HG03280 (cell line): ENCODE data around the gene KCND3.

Experiments
- ATAC-seq: cut with Tn5 transposase; IDR thresholded peaks from one replicate; pipeline ENCODE4 v1.9.1; 2021; ENCODE audit warnings: mild to moderate bottlenecking, moderate library complexity; ENCODE audit not compliant: unreplicated experiment

KCND3 gene

DNA sequence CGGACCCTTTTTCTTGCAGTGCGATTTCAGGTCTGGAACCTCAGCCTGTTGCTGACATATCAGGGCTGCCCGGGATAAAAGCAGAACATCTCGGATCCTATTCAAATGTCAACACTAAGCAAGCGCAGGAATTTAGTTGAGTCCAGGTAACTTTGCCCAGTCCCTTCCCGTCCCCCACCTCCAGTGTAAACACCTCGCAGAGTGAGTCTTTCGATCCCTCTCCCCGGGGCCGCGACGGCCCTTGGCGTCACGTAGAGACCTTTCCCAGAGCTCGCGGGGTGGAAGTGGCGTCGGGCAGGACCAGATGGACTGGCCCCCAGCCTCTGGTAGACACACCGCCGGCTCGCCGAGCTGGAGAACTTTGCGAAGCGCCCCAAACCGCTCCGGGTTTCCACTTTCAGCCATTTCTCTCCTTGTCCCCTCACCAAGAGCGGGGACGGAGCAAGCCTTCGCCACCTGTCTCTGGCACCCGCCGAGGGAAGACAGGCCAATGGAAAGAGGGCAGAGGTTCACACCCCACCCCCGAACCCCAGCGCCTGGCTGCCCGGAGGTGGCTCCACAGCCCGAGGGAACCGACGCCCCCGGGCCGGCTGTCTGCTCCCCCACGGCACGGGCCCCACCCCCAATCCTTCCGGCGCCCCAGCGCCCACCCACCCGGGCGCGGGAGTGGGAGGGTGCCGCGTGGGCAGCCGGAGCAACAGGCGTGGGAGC lies 570 bp downstream of the KCND3 start:
- ATAC-seq: no peak

DNA sequence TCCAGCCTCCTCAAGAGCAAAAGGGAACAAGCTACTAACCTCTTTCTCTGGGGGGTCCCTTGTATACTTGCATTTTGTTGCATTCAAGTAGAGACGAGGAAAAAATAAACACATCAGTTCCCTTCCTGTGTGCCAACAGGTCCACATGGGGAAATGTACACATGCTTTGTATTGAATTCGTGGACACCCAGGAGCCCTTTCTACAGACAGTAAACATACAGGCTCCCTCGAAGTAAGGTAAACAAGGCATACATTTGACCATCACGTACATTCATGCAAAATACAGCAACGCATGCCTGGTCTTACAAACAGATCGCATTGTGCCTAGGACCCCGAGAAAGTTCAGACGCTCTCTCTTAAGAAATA lies 1.1 kb downstream of the KCND3 start:
- no peak for ATAC-seq

DNA sequence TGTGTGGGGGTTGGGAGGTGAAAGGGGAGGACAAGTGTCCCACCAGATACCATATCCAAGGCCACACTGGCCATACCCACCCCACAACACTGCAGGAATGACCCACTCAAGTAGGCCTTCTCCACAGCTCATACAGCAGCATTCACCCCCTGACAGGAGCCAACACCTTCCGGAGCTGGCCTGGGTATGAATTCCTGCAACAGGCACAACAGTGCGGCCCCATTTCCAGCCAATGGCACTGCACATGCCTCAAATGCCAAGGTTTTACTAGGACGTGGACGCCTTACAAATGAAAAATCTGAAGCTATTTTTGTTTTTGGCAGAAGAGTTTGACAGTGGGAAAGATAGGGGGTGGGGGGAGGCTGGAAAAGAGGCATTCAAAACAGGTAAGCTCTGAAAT lies 2.0 kb downstream of the KCND3 start:
- no peak for ATAC-seq

DNA sequence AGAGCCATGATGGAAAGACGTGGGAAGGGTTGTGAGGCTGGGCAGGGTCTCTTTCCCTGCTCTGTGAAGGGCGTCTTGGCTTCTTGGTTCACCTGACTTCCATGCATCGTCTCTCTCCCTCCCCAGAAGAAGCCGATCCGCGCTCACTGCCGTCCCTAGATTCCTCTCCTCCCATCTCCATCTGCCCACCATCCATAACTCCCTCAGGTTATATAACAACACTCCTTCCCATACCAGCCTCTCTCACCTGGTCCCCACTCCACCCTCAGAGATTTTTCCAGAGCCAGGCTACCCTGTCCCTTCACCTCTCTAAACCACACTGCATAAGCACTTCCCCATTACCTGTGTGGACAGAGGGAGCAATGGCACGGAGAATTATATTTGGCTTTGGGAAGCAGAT lies 6.0 kb downstream of the KCND3 start:
- no peak for ATAC-seq

DNA sequence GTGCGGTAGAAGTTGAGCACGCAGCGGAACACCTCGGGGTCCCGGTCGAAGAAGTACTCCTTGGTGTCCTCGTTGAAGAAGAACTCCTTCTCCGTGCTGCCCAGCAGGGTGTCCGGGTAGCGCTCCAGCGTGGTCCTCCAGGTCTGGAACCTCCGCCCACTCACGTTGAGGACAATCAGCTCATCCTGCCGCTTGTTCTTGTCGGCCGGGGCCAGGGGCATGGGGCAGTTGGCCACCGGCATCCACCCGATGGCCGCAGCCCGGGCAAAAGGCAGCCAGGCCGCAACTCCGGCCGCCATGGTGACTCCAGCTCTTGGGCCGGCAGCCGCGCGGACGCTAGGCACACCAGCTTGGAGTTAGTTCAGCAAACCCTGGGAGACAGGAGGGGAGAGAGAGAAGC lies 7.0 kb downstream of the KCND3 start:
- ATAC-seq: no peak

DNA sequence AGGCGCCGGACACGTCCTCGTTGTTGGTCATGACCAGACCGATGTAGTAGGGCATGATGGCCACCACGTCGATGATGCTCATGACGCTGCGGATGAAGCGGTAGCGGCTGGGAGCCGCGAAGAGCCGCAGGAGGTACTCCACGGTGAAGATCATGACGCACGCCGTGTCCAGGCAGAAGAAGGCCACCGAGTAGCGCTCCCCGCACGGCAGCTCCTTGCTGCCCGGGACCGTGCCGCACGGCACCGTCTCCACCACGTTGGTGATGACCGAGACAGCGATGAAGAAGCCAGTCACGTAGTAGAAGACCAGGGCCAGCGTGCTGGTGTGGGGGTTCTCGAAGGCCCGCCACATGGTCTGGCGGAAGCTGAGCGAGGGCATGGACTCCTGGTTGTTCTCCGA lies 7.6 kb downstream of the KCND3 start:
- no peak for ATAC-seq

DNA sequence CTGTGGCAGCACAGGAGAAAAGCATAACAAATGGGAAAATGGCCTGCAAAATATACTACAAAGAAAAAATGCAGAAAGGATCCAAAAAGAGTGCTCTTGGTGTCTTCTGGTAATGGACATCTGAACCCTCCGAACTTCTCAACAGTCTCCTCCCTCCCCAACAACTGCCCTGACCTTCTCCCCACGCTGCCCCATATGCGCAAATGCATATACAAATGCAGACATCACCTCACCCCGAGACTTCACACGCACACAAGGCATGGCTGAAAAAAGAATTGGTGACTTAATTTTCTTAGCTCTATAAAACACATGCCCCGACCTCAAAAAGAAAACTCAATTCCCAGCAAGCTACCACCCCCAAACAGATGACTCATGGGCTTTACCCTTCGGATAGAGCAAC lies 8.4 kb downstream of the KCND3 start:
- no peak for ATAC-seq

DNA sequence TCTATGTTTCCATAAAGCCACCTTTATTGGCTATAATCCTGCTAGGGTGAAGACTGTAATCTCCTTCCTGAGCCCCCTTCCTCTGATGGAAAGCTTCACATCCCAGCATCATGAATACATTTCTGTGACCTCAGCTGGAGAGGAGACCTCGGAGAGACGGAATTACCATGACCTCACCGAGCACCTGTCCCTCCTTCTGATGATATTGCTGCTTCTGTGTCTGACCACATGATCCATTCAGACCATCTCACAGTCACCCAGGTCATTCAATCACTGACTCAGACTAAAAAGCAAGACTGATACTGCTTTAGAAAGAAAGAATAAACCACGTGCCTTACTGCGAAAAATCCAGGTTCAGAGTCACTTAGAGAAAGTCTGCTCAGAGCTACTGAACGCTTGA lies 8.8 kb downstream of the KCND3 start:
- ATAC-seq: no peak

DNA sequence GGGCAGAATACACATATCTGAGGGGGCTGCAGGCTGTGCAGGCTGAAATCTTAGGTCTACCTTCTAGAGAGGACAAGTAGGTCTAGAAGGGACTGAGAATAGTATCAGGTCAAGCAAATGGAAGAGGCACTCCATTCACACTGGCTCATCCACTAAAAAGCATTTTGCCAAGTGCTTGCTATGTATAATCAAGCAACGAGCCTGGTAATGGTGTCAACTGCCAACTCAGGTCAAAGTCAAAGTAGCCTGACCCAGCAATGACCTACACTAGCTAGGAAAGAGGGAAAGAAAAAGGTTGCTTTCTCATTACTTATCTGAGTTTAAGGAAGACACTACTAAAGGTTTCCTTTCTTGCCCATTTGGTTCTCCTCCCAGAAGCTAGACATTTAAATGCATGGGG lies 10.8 kb downstream of the KCND3 start:
- ATAC-seq: no peak

DNA sequence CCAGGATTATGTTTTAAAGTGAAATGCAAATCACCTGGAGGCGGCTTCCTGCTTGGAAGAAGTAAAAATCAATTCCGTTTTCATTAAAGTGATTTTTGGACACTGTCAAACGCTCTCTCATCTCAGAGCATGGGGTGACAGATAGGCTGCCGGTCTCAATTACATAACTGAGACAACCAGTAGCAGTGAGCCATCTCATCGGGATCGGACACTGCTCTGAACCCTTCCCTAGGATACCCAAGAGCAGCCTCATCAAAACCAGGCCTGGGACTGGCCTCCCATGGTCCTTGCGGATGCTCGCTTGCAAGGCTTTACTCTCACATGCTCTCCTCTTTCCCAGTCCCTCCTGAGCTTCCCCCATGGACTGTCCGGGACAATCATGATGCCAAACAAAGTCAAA lies 12.1 kb downstream of the KCND3 start:
- no peak for ATAC-seq

DNA sequence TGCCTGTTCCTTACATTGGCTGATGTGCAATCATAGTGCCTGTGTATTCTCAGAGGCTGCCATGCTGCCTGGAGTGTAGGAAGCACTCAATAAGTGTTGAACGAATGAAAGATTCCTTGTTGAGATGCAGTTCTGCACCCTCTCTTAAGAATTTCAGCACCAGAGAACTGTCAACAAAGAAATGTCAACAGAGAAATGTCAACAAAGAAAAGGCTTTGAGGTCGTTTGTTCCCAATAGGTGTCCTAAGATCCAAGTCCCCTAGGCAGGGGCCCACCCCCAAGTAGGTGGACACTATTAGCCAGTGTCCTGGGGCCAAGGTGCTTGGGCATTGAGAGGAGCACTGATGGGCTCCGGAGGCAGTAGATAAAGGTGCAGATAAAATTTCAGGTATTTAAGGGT lies 12.6 kb downstream of the KCND3 start:
- no peak for ATAC-seq

DNA sequence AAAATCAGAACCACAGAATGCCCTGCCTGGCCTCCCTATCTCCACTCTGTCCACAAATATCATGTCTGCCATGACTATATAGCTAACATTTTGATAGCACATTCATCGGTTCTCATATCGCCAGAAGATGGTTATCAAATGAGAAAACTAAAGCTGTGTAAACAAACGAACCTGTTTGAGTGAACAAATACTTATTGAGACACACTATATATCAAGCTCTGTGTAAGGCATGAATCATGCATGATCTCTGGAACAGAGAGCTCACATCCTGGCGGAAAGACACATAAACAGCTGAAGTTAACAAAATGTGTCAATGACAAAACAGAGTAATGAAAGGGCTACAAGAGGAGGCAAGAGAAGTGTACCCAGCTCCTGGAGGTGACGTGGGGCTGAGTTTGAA lies 13.1 kb downstream of the KCND3 start:
- no peak for ATAC-seq

DNA sequence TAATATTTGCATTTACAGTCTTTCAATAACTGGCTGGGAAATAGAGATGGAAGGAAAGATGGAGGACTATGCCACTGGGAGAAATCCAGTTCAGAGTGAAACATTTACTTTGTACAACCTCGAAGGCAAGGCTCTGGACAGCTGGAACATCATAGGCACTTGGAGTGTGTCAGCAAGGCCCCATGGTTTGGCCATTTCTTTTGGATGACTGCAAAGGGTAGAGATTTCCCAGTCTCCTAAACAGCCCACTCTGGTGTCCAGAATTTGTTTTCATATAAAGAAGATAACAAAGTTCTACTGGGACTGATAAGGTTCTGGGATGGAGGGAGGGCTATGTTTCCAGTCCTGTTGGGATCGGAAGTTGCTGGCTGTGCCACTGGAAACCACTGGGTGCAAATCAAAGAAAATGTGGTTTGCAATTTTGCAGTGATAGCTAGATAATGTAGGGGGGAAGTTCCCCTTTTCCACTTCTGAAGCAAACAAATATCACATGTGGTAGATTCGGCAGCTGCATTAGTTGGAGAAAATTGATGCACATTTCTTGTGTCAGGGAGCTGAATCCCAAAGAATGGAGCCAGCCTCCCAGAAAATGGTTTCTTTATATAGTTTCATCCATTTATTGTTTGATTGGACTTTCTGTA lies 16.2 kb downstream of the KCND3 start:
- ATAC-seq: no peak

DNA sequence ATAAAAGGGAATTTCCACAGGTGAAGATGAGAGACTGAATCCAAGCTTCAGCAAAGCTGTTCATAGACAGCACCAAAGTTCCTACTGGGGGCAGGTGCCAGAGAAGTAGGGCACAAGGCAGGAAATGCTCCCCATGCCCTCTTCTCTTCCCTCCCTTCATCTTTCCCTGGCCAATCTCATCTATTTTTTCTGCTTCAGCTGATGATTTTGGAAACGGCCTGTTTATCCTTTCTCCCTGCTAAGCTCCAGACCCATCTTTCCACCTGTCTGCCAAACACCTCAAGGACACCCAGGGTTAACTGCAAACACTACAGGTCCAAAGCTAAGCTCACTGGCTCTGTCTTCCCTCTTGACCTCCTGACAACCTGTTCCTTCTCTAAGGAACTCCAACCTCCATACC lies 18.1 kb downstream of the KCND3 start:
- ATAC-seq: no peak

DNA sequence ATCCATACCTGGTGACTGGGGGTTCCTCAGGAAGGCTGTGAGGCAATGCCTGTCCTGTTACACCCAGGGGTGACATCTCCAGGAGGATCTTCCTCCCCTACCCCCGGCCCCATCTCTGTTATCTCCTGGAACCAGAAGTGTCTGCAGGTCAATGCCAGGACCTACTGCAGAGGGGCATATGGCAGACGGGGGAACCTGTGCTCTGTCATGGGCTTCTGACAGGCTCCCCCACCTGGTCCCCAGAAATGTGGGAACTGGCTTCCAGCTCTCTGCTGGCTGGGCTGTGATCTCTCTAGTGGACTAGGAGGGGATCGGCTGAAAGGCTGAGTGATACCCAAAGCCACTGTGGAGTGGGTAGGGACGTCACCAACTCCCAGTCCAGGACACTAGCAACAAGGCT lies 21.0 kb downstream of the KCND3 start:
- ATAC-seq: no peak

DNA sequence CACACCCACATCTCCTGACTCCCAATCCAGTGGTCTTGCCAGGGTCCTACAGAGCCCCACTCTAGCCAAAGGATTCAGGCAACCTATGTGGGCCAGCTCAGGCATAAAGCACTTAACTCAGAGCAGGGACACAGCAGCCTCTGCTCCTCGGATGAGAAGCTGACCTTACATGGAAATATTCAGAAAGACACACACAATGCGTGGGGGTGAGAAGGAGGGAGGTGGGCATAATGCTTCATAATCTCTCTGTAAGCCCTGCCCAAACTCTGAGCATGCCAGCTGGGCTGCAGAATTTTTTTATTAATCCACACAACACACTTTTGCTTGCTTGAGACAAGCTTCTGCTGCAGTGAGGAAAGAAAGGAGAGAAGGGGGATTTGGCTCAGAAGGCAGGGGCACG lies 21.6 kb downstream of the KCND3 start:
- ATAC-seq: no peak

DNA sequence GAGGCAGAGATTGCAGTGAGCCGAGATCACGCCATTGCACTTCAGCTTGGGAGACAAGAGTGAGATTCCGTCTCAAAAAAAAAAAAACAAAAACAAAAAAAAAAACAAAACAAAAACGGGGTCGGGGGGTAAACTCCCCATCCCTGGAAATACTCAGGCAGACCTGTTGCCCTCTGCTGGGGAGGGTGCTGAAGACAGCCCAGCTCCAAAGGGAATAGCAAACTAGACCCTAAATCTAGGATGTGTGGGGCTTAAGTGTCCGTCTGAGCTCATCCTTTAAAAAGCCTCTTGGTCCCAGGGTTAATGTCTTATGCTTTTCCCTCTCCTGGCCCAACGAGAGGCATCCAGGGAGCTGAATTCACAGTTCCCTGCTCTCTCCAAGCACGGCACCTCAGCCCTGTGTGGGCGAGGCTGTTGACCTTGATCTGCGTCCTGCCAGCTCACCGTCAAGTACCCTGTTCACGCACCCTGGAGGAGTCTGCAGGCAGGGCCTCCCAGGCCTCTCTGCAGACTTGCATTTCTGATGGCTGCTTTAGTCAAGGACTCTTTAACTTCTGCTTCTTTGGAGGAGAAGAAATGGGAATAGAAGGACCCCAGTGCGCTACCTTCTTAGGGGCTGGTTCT lies 22.3 kb downstream of the KCND3 start:
- no peak for ATAC-seq

DNA sequence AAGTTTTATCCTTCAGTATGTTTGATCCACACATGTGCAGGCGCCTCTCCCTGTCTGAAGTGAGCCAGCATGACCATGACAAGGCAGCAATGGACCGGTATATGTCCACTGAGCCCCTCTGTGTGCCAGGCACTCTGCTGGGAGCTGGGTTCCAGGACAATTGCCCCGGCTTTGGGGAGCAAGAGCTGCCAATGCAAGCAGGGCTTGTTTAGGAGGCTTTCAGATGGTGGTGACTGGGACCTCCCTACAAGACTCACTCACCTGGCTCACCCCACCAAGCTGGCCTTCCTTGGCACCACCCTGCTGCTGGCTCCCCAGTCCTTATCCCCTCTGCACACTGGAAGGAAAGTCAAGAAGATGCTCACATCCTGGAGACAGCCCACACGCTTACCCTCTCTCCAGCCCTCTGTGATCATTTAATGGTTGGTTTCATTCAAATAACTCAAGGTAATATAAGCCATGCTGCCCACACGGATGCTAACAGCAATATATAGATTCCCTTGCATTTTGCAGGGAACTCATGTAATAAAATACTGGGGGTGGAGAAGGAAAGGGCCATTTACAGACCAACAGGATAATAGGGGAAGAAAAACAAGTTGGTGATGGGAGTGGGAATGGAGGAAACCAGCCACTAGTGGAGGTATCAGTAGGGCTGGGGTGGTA lies 23.6 kb downstream of the KCND3 start:
- ATAC-seq: no peak

DNA sequence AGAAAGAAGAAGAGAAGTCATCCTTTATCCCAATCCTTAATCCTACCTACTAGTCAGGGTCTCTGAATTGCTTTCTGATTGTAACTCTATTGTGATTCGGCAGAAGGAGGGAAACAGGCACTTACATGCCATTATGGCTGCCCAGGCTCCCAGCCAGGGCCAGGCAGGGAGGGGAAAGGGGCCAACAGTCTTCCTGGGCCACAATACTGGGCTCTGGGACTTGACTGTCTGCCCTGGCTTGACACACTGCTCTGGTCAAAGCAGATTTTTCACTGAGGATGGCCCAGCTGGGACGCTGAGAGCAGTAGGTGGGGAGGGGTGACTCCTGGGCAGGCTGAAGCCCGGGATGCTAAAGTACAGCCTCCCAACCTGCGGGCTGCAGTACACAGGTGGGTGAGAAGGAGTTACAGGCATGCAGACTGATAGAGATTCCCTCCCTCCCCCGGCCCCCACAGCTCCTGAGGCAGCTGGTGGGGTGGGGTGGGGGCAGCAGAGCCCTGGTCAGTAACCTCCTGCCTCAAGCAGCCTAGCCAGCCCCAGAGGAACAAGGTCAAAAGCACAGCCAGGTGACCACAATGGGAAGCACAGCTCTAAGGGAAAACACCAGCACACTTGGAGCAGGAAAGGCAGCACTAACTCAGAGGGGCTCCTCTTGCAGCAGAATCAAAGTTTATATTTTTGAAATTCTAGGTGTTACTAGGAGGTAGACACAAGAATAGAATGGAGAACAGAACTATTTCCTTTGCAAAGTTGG lies 25.3 kb downstream of the KCND3 start:
- ATAC-seq: no peak

DNA sequence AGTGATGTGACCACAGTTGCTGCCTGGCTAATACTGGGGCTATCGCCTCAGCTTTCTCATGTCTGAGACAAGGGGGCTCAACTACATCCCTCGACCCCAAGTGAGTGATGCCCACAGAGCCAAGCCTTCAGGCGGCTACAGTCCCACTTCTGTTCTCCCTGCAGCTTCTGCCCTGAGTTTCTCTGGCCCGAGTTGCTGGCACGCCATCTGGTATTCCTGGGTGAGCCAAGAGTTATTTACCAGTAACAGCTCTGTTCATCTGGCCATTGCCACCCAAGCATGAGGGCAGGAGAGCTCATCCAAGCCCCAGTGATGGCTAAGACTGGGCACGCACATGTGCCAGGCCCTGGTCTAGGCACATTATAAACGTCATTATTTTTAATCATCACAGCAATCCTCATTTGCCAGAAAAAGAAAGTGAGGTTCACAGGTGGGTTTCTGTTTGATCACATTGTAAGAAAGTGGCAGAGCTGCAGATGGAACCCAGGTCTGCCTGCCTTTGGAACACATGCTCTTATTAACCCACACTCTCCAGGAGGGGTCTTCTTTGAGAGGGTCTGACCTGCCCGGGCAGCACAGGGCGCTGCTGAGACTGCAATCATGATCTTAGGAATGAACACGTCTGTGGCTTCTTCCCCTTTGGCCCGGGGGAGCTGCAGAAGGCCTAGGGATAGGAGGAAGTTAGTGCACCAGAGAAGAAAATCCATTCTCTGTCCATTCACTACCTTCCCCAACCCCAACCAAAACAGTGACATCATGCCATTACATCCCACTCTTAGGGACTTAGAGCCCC lies 27.5 kb downstream of the KCND3 start:
- no peak for ATAC-seq

DNA sequence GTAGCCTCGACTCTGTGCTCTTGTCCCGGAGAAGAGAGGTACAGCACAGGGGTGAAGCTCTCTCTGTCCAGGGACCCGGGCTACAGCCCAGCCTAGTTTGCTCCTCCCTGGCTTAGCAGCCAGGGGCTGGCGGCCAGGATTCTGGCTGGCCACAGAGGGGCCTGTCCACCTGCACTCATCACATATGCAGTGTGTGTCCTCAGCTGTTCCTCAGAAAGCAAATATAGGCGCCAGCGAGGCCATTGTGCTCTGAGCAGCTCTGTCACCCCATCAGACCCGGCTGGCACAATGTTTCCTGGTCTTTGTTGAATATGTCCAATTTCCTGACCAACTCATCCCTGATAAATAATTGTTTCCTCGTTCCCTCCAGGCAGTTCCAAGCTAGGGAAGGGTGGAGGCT lies 28.5 kb downstream of the KCND3 start:
- no peak for ATAC-seq
